Stimulated activated CD4-positive, alpha-beta T cell treated with anti-CD3 and anti-CD28 coated beads, Interleukin-4, amount 100 ng/mL, for 1 hour (primary cell): ENCODE measurements around the gene FNDC4.

Experiments
- DNase-seq: peaks from one replicate; pipeline ENCODE4 v3.0.0-alpha.2; 2020

Gene FNDC4

GRCh38 chr2:27492557-27492956, 2.4 kb downstream of the FNDC4 start:
- DNase-seq: no peak

GRCh38 chr2:27489498-27490397, 5.3 kb downstream of the FNDC4 start, which contains the start of gene IFT172:
Gene IFT172, minus strand, starts transcription at chr2:27489743. Its CDS starts 90 bp downstream, at chr2:27489653.
- DNase-seq: peak; percentile 98

DNA sequence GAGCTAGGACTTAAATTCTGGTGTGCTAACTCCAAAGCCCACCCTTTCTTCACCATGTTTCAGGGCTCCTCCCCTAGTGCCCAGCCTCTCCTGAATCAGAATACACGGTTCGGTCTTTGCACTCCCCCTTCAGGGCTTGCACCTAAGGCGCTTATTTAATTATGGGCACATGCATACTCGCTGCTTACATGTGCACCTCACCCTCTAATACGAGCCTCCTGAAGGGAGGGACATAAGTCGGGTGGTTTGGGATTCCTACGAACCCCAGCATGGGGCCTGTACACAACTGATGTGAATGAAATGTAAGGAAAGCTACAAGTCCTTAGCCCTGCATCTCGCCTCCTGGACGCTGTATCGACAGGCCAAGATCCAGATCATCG, 5.9 kb downstream of the FNDC4 start:
- DNase-seq: no peak

GRCh38 chr2:27485496-27485895, 9.5 kb downstream of the FNDC4 start:
- no peak for DNase-seq

- no peak for DNase-seq
These were observed 23.0 kb downstream of the FNDC4 start for GRCh38 chr2:27471961-27472360.

DNA sequence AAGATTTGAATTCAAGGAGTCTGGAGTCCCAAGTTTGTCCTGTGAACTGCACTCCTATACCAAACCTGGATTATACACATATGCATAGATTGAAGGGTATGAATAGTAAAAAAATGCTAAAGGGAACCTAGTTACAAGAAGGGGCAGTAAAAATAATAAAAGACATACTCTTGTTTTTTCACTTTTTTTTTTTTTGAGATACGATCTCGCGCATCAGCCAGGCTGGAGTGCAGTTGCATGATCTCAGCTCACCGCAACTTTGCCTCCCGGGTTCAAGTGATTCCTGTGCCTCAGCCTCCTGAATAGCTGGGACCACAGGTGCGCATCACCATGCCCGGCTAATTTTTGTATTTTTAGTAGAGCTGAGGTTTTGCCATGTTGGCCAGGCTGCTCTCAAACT, 30.6 kb downstream of the FNDC4 start:
- DNase-seq: no peak

DNA sequence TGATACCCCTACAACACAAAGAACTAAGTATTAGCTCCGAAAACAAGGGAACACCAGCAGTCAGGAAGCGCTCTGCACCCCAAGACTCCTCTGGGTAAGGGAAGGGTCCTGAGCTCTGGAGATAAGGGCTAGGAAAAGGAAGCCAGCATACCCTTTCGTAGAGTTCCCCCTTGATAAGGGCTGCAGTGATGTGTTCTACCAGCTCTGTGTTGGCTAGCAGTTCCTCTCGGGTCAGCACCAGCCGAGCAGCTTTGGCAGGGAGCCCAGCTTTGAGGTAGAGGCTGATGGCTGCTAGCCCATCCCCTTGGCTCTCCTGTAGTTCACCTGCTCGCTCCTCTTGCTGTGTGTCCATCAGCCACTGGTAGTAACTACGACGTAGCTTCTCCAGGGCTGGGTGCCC, 33.9 kb downstream of the FNDC4 start:
- no peak for DNase-seq

- DNase-seq: no peak
These were observed 41.0 kb downstream of the FNDC4 start for GRCh38 chr2:27453968-27454367.

GRCh38 chr2:27451095-27451494, 43.9 kb downstream of the FNDC4 start:
- no peak for DNase-seq

- DNase-seq: no peak
These were observed 46.6 kb downstream of the FNDC4 start for GRCh38 chr2:27448381-27448780.

DNA sequence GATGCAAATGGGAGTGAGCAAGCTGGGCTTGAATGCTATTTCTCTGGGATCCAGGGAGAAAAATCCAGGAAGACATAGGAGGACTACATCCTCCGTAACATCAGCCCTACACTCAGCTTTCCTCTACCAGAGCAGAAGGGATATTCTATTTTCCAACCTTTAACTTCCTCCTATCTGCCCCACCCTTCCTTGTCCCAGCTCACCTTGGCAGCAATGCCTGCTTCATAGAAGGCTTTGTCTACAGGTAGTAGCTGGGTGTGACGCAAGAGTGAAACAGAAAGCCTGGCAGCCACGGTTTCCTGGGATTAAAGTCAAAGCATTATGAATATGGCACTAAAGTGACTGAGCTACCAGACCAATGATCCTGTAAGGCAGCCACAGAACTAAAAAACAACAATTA, 48.9 kb downstream of the FNDC4 start:
- no peak for DNase-seq

DNA sequence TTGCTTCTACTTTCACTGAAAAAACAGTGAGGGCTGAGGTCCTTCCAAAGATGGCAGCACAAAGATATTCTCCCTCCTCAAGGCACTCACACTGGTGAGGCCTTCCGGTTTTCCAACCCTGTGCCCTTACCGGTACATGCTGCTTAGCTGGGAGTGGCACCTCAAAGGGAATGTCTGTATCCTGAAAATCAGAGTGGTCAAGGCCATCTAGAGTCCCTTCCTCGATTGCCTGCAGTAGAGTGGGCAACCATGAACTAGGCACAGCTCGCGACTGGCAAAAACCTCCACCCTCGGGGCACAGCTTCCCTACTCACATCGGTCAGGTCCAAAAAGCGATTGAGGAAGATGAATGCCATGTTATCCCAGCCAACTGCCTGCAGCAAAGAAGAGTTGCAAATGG, 49.4 kb downstream of the FNDC4 start:
- DNase-seq: no peak

DNA sequence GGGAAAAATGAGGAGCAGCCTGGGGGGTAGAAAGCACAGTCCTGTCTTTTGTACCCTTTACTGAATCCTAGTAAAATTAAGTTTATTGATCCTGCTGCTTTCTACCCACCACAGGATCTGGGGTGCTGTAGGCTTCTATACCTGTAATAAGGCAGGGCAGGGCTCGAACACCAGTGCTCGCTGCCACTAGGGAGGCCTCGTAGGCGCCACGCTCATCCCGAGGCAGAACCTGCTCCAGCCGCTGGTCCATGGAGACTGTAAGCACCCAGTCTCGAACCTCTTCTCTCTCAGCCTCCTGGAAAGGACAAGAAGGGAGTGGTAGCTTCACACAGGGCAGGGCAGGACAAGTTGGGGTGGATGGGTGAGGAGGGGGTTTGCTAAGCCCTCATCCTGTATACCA, 49.8 kb downstream of the FNDC4 start:
- no peak for DNase-seq

DNA sequence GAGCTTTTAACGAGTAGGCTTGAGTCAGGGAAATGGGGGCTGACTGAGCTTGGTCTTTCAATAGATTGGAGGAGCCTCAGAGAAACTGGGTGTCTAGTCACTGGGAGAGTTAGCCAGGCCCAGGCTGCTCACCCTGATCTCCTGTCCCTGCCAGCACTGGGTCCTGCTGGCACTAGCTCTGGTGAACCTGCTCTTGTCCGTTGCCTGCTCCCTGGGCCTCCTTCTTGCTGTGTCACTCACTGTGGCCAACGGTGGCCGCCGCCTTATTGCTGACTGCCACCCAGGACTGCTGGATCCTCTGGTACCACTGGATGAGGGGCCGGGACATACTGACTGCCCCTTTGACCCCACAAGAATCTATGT, 52.1 kb downstream of the FNDC4 start:
- no peak for DNase-seq

- peak; percentile 46 for DNase-seq
These were observed 52.8 kb downstream of the FNDC4 start, which contains the start of gene KRTCAP3 for GRCh38 chr2:27441958-27442919. Gene KRTCAP3, plus strand, starts transcription at chr2:27442381. Its CDS starts 32 bp downstream, at chr2:27442413.
